ENCODE data around the gene DPY19L1. TPM values are rescaled to one million over a fixed set of nuclear protein-coding genes. Genes with fewer than 3 reads are reported as not detected.
A peak's percentile ranks its signal among the peaks of the same experiment; 100 is the strongest.

Gene DPY19L1
- total and polyA plus RNA-seq, 2 donors (not counting 3 experiments of a cell fraction or from before 2014, with no cell fraction given): 30.9 to 53.1 TPM

GRCh38 chr7:35036361-35037171 lies 719 bp downstream of the DPY19L1 start:
- CTCF ChIA-PET: interaction anchor here (0.6 to 2.1 kb wide), 7 partner anchors 33 to 715 kb away, joined by 3 to 18 read pairs (median 4); no protein-coding TSS in a partner anchor
- peak; percentile 47 for TF ChIP-seq POLR2A (IDR thresholded peaks at IDR 0.05; ENCODE audit: low read depth, low read length)
- no peak for TF ChIP-seq POLR2AphosphoS5 (IDR thresholded peaks at IDR 0.05; ENCODE audit: insufficient read depth, low read depth, low read length)
- no peak for TF ChIP-seq CTCF (IDR thresholded peaks at IDR 0.05; ENCODE audit: extremely low read depth in 1 of 2, insufficient read depth in 1 of 2, low read depth in 1 of 2, low read length in 2 of 2)
- TF ChIP-seq FOS (IDR thresholded peaks at IDR 0.05; ENCODE audit: borderline replicate concordance, insufficient read depth, low read length): peak; percentile 17
- no peaks in the 10 kb centered on the region for H3K36me3 ChIP-seq (ENCODE audit: control insufficient read depth in 2 of 2, extremely low read depth in 1 of 2, insufficient read depth in 2 of 2, low read length in 2 of 2)
- peak overlapping the region; percentile 91 for H3K27ac ChIP-seq (ENCODE audit: insufficient read depth, low read depth, low read length)
- peak overlapping the region; percentile 74 for H3K9ac ChIP-seq (replicated peaks; ENCODE audit: extremely low read depth, insufficient read depth, low read length)
- H2AFZ ChIP-seq (ENCODE audit: low read depth, low read length): peak overlapping the region; percentile 28
- no TSS peak for BruUV-seq (replicated peaks)
- H3K9me3 ChIP-seq (replicated peaks; ENCODE audit: control insufficient read depth, insufficient read depth, low read length): no peaks in the 10 kb centered on the region
- intact Hi-C loops (cut with micrococcal nuclease) (loop anchor here (1.0 to 10.0 kb wide), 10 partner anchors 32 to 1358 kb away; no protein-coding TSS in a partner anchor), dilution Hi-C loops (cut with MboI; ENCODE audit: extremely low pct_ligation_motif_present, low sequenced_read_pairs) (no loop called here)
- peak; percentile 77 for DNase-seq (ENCODE audit: low read depth, low spot score)
- peaks cover 27% of the 10 kb centered on the region for H3K4me1 ChIP-seq (ENCODE audit: control insufficient read depth, extremely low read depth, insufficient read depth, low read length)
- POLR2A ChIA-PET: interaction anchor here (0.6 kb wide), 2 partner anchors 151 to 209 kb away, joined by 3 read pairs; no protein-coding TSS in a partner anchor
- peak; percentile 42 for FAIRE-seq
- peaks cover 48% of the 10 kb centered on the region for H3K79me2 ChIP-seq (ENCODE audit: control insufficient read depth, insufficient read depth, low read length)
- no peaks in the 10 kb centered on the region for H3K9me1 ChIP-seq (replicated peaks; ENCODE audit: control insufficient read depth, extremely low read depth, insufficient read depth, low read length)
- peak overlapping the region; percentile 94 for H3K4me2 ChIP-seq (ENCODE audit: insufficient read depth, low read length)
- no peaks in the 10 kb centered on the region for H4K20me1 ChIP-seq (replicated peaks; ENCODE audit: control insufficient read depth, extremely low read depth, insufficient read depth, low read length)
- peak overlapping the region; percentile 21 to 84 (median 71) for H3K4me3 ChIP-seq (replicated peaks in 1 of 3; ENCODE audit: insufficient read depth in 1 of 3, low read depth in 1 of 3, low read length in 3 of 3)
- H3K27me3 ChIP-seq (ENCODE audit: control insufficient read depth in 2 of 2, insufficient read depth in 2 of 2, low read length in 2 of 2): no peaks in the 10 kb centered on the region
